Fibroblast of villous mesenchyme (primary cell): ENCODE measurements around the gene POLR2F. TPM values are rescaled to one million over a fixed set of nuclear protein-coding genes. Genes with fewer than 3 reads are reported as not detected.
A peak's percentile ranks its signal among the peaks of the same experiment; 100 is the strongest.
"Not testable (repeated sequence)": the region's sequence is repeated elsewhere in the genome, so short reads cannot be mapped to it uniquely, and the experiment has no call there.

ENCODE experiments used
- DNase-seq: peaks from one replicate; pipeline ENCODE4 v3.0.0-alpha.2; 2010; ENCODE audit warnings: low read depth
- H3K4me3 ChIP-seq: 2 replicates; pipeline ENCODE4 v1.5.1; 2011; ENCODE audit warnings: low read depth, mild to moderate bottlenecking, low read length
- total RNA-seq: library from RNA; depleted of rRNA; stranded (reverse); fragments of >200 nt; gene quantifications from 2 replicates; pipeline ENCODE4 v1.2.3, GENCODE V29; 2012
- TF ChIP-seq, protein P1 (sequence below): IDR thresholded peaks from 2 replicates; pipeline ENCODE4 v1.5.1; 2012; ENCODE audit warnings: low read depth, mild to moderate bottlenecking, low read length; ENCODE audit not compliant: insufficient read depth

The POLR2F gene
- total RNA-seq, 1 donor = 28.9 TPM

DNA sequence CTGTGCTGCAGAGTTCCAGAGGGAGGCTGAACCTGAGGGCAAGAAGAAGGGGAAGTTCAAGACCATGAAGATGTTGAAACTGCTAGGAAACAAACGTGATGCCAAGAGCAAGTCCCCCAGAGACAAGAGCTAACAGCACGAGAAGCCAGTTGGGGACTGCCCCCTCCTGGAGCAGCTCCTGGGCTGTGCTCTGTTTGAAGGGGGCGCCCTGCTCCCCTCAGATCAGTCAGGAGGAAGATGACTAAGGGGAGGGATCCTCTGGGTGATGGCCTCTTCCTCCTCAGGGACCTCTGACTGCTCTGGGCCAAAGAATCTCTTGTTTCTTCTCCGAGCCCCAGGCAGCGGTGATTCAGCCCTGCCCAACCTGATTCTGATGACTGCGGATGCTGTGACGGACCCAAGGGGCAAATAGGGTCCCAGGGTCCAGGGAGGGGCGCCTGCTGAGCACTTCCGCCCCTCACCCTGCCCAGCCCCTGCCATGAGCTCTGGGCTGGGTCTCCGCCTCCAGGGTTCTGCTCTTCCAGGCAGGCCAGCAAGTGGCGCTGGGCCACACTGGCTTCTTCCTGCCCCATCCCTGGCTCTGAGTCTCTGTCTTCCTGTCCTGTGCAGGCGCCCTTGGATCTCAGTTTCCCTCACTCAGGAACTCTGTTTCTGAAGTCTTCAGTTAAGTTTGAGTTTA, 12.7 kb upstream of the POLR2F start:
- DNase-seq = no peak

DNA sequence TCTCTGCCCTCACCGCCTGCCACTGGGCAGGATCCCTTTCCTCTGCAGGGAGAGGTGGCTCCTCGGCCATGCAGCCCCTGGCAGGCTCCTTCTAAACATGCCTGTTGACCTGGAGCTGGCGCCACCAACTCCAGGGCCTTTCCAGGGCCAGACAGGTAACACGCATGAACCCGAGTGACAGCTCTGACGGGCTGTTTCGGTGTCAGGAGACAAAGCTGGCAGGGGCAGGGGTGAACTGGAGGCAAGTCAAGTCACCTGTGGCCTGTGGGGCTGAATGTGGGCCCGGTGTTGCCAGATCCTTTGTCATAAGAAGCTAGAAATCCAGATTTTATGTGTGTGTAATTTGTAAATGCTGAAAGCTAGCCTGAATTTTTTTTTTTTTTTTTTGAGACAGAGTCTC, 11.4 kb upstream of the POLR2F start:
- TF ChIP-seq, protein P1, sequence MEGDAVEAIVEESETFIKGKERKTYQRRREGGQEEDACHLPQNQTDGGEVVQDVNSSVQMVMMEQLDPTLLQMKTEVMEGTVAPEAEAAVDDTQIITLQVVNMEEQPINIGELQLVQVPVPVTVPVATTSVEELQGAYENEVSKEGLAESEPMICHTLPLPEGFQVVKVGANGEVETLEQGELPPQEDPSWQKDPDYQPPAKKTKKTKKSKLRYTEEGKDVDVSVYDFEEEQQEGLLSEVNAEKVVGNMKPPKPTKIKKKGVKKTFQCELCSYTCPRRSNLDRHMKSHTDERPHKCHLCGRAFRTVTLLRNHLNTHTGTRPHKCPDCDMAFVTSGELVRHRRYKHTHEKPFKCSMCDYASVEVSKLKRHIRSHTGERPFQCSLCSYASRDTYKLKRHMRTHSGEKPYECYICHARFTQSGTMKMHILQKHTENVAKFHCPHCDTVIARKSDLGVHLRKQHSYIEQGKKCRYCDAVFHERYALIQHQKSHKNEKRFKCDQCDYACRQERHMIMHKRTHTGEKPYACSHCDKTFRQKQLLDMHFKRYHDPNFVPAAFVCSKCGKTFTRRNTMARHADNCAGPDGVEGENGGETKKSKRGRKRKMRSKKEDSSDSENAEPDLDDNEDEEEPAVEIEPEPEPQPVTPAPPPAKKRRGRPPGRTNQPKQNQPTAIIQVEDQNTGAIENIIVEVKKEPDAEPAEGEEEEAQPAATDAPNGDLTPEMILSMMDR = no peak
- H3K4me3 ChIP-seq = no peak overlapping the region
- DNase-seq = no peak

More for the DNA sequence above, 12.7 kb upstream of the POLR2F start:
- H3K4me3 ChIP-seq = no peak overlapping the region
- TF ChIP-seq, protein P1 = no peak

DNA sequence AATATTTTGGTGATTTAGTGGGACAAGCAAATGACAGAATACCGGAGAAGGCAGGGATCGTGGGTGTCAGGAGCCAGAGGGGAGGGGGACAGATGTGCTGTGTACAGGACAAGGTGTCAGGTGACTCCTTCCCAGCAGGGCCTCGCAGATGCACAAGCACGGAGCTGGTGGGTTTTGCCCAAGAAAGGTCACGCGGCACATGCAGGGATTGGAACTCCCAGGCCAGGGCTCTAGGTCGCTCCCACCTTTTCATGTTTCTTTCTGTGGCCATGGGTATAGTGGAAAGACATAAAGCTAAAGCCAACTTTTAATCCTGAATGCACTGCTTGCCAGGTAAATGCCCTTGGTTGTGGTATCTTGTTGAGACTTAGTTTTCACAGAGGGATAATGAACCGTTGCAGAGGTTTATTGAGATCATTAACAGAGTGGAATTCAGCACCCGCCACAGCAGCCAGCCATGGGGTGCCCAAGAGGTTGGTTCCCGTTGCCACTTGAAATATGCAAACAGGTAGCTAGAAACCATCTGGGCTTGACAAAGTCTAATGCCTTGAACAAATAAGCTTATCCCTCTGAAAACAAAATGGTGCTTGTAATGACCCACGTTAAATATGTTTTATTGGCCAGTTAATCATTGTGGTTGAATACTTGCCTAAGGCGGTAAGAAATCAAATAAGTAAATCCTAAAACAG, 10.2 kb upstream of the POLR2F start:
- H3K4me3 ChIP-seq = no peak overlapping the region
- TF ChIP-seq, protein P1 = no peak
- DNase-seq = no peak

DNA sequence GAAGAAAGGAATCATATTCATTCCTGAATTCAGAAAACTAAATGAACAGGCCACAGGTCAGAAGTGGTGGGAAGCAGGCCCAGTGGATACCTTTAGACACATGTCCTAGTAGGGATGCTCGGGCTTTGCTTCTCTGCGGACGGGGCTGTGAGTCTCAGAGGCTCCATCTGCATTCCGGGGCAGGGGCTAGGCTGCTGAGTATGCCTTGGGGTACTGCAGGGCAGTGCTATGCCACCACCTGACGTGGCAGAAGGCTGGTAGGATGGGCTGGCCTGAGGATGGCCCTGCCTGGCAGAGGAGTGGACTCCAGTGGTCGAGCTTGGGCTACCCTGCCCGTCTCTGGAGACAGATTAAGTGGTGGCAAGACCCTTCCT, 9.7 kb upstream of the POLR2F start:
- TF ChIP-seq, protein P1 = no peak
- no peak for DNase-seq
- H3K4me3 ChIP-seq = no peak overlapping the region

DNA sequence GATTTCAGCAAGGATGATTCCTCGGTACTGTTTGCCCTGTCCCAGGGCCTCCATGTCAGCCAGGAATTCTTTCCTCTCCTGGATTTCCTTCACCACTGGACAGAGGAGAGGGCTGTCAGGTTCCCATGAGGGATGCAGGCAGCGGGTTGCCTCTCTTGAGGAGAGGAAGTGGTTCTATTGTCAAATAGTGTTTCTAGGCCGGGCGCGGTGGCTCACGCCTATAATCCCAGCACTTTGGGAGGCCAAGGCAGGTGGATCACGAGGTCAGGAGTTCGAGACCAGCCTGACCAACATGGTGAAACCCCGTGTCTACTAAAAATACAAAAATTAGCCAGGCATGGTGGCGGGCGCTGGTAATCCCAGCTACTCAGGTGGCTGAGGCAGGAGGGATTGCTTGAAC, 9.1 kb upstream of the POLR2F start:
- not testable (repeated sequence) for H3K4me3 ChIP-seq, DNase-seq

DNA sequence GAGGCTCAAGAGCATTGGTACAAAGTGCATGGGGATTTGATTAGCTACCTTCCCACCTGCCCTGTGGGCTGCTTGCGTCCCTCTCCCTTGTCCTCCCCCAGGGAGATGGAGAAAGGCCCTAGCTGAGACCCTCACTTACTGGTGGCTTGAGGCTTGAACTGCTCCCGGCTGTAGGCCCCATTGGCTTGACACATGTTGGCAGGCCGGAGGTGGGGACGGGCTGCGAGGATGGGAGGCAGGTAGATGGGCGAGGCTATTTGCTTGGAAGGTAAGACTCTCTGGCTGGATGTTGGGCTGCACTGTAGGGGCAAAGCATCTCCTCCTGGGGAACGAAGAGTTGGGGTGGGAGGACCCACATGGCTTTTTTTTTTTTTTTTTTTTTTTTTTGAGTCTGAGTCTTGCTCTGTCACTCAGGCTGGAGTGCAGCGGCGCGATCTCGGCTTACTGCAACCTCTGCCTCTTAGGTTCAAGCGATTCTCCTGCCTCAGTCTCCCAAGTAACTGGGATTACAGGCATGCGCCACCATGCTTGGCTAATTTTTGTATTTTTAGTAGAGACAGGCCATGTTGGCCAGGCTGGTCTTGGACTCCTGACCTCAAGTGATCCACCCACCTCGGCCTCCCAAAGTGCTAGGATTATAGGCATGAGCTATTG, 6.2 kb upstream of the POLR2F start:
- H3K4me3 ChIP-seq, DNase-seq: not testable (repeated sequence)

DNA sequence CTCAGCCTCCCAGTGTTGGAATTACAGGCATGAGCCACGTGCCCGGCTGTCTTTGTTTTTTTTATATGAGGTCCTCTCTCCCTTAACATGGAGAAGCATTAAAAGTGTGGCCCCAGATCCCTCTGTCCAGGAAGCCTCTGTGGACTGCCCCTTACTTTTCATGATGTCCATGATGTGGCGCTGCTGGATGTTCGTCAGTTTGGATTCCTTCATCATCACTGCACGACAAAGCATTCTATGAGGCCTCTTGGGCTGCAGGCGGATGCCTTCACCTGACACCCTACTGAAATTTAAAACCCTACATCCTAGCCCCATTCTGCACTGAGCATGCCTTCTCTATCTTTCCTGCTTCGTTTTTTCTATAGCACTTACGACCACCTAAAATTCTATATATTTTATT, 2.2 kb upstream of the POLR2F start:
- H3K4me3 ChIP-seq = no peak overlapping the region
- TF ChIP-seq, protein P1 = no peak
- DNase-seq = no peak

DNA sequence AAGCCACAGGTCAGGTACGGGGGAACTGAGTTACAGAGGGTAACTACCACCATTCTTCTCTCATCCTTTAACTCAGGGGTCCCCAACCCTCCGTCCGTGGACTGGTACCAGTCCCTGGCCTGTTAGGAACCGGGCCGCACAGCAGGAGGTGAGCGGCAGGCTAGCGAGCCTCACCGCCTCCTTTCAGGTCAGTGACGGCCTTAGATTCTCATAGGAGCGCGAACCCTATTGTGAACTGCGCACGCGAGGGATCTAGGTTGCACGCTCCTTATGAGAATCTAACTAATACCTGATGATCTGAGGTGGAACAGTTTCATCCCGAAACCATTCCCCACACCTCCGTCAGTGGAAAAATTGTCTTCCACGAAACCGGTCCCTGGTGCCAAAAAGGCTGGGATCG, 870 bp upstream of the POLR2F start:
- not testable (repeated sequence) for DNase-seq
- peak overlapping the region; percentile 99 for H3K4me3 ChIP-seq
